Activated naive CD8-positive, alpha-beta T cell (primary cell): Measurements from ENCODE around the gene ANKFY1.
"Not testable (repeated sequence)": the region's sequence is repeated elsewhere in the genome, so short reads cannot be mapped to it uniquely, and the experiment has no call there.

Experiments
- H3K27ac Mint-ChIP-seq: one replicate; pipeline ENCODE4 v1.8.0; 2021; ENCODE audit warnings: mixed read lengths
- H3K27me3 Mint-ChIP-seq: one replicate; pipeline ENCODE4 v1.8.0; 2021; ENCODE audit warnings: mixed read lengths
- H3K36me3 Mint-ChIP-seq: one replicate; pipeline ENCODE4 v1.8.0; 2021; ENCODE audit warnings: mixed read lengths
- H3K4me1 Mint-ChIP-seq: one replicate; pipeline ENCODE4 v1.8.0; 2021; ENCODE audit warnings: low read depth, mixed read lengths
- H3K4me3 Mint-ChIP-seq: one replicate; pipeline ENCODE4 v1.8.0; 2021; ENCODE audit warnings: mild to moderate bottlenecking, mixed read lengths
- H3K9me3 Mint-ChIP-seq: one replicate; pipeline ENCODE4 v1.8.0; 2021; ENCODE audit warnings: low read depth, mixed read lengths

The ANKFY1 gene

GRCh38 chr17:4152471-4152870, 111.3 kb downstream of the ANKFY1 start:
- no peak overlapping the region for H3K27ac Mint-ChIP-seq
- H3K4me3 Mint-ChIP-seq: no peak overlapping the region
- H3K27me3 Mint-ChIP-seq: no peaks in the 10 kb centered on the region
- H3K9me3 Mint-ChIP-seq: no peaks in the 10 kb centered on the region
- peaks cover 11% of the 10 kb centered on the region for H3K36me3 Mint-ChIP-seq
- no peaks in the 10 kb centered on the region for H3K4me1 Mint-ChIP-seq

- Mint-ChIP-seq H3K4me3 (no peak overlapping the region), H3K27ac (no peak overlapping the region), H3K4me1 (peaks cover 4% of the 10 kb centered on the region), H3K9me3 (no peaks in the 10 kb centered on the region), H3K27me3 (no peaks in the 10 kb centered on the region), H3K36me3 (peaks cover 11% of the 10 kb centered on the region)
Measured at GRCh38 chr17:4150096-4150495, 113.7 kb downstream of the ANKFY1 start.

GRCh38 chr17:4148611-4149308, 115.0 kb downstream of the ANKFY1 start:
- no peaks in the 10 kb centered on the region for H3K9me3 Mint-ChIP-seq
- no peak overlapping the region for H3K4me3 Mint-ChIP-seq
- no peak overlapping the region for H3K27ac Mint-ChIP-seq
- no peaks in the 10 kb centered on the region for H3K27me3 Mint-ChIP-seq
- H3K36me3 Mint-ChIP-seq: peaks cover 11% of the 10 kb centered on the region
- H3K4me1 Mint-ChIP-seq: peaks cover 11% of the 10 kb centered on the region

- H3K36me3 Mint-ChIP-seq: peaks cover 4% of the 10 kb centered on the region
- peaks cover 11% of the 10 kb centered on the region for H3K4me1 Mint-ChIP-seq
- no peak overlapping the region for H3K27ac Mint-ChIP-seq
- H3K4me3 Mint-ChIP-seq: no peak overlapping the region
- H3K9me3 Mint-ChIP-seq: no peaks in the 10 kb centered on the region
- no peaks in the 10 kb centered on the region for H3K27me3 Mint-ChIP-seq
Measured at GRCh38 chr17:4147751-4148310, 115.9 kb downstream of the ANKFY1 start.

GRCh38 chr17:4146641-4147040, 117.1 kb downstream of the ANKFY1 start:
- Mint-ChIP-seq H3K27ac (peak overlapping the region; percentile 41), H3K9me3 (no peaks in the 10 kb centered on the region), H3K36me3 (peaks cover 4% of the 10 kb centered on the region), H3K27me3 (no peaks in the 10 kb centered on the region), H3K4me3 (no peak overlapping the region), H3K4me1 (peaks cover 16% of the 10 kb centered on the region)

- H3K4me3 Mint-ChIP-seq: peak overlapping the region; percentile 99
- no peaks in the 10 kb centered on the region for H3K36me3 Mint-ChIP-seq
- H3K27ac Mint-ChIP-seq: peak overlapping the region; percentile 99
- no peaks in the 10 kb centered on the region for H3K27me3 Mint-ChIP-seq
- peaks cover 39% of the 10 kb centered on the region for H3K4me1 Mint-ChIP-seq
- H3K9me3 Mint-ChIP-seq: no peaks in the 10 kb centered on the region
Measured at GRCh38 chr17:4144422-4144747, 119.4 kb downstream of the ANKFY1 start.

- Mint-ChIP-seq H3K9me3 (no peaks in the 10 kb centered on the region), H3K27me3 (no peaks in the 10 kb centered on the region), H3K4me1 (peaks cover 45% of the 10 kb centered on the region), H3K36me3 (no peaks in the 10 kb centered on the region), H3K27ac (peak overlapping the region; percentile 99), H3K4me3 (peak overlapping the region; percentile 99)
Measured at GRCh38 chr17:4143563-4144421, 120.0 kb downstream of the ANKFY1 start.

GRCh38 chr17:4142107-4142900, 121.5 kb downstream of the ANKFY1 start:
- Mint-ChIP-seq H3K36me3 (no peaks in the 10 kb centered on the region), H3K9me3 (no peaks in the 10 kb centered on the region), H3K4me1 (peaks cover 58% of the 10 kb centered on the region), H3K4me3 (peak overlapping the region; percentile 99), H3K27me3 (no peaks in the 10 kb centered on the region), H3K27ac (peak overlapping the region; percentile 77)

- Mint-ChIP-seq H3K36me3 (no peaks in the 10 kb centered on the region), H3K9me3 (no peaks in the 10 kb centered on the region), H3K27me3 (no peaks in the 10 kb centered on the region), H3K4me3 (peak overlapping the region; percentile 68), H3K27ac (peak overlapping the region; percentile 55), H3K4me1 (peaks cover 68% of the 10 kb centered on the region)
Measured at GRCh38 chr17:4140125-4140524, 123.7 kb downstream of the ANKFY1 start.

GRCh38 chr17:4138906-4139526, 124.8 kb downstream of the ANKFY1 start:
- Mint-ChIP-seq H3K4me3 (peak overlapping the region; percentile 59), H3K4me1 (peaks cover 69% of the 10 kb centered on the region), H3K27ac (peak overlapping the region; percentile 34)
- not testable (repeated sequence) for H3K9me3 Mint-ChIP-seq, H3K27me3 Mint-ChIP-seq, H3K36me3 Mint-ChIP-seq

GRCh38 chr17:4136373-4136772, 127.4 kb downstream of the ANKFY1 start:
- Mint-ChIP-seq H3K4me1 (peaks cover 68% of the 10 kb centered on the region), H3K27ac (no peak overlapping the region)

GRCh38 chr17:4135489-4135888, 128.3 kb downstream of the ANKFY1 start:
- H3K9me3 Mint-ChIP-seq: no peaks in the 10 kb centered on the region
- peaks cover 1% of the 10 kb centered on the region for H3K36me3 Mint-ChIP-seq
- H3K27ac Mint-ChIP-seq: peak overlapping the region; percentile 75
- peaks cover 67% of the 10 kb centered on the region for H3K4me1 Mint-ChIP-seq
- no peaks in the 10 kb centered on the region for H3K27me3 Mint-ChIP-seq
- H3K4me3 Mint-ChIP-seq: no peak overlapping the region

More at GRCh38 chr17:4136373-4136772, 127.4 kb downstream of the ANKFY1 start:
- Mint-ChIP-seq H3K9me3 (no peaks in the 10 kb centered on the region), H3K4me3 (no peak overlapping the region), H3K27me3 (no peaks in the 10 kb centered on the region), H3K36me3 (no peaks in the 10 kb centered on the region)

GRCh38 chr17:4134721-4135120, 129.1 kb downstream of the ANKFY1 start:
- Mint-ChIP-seq H3K4me3 (no peak overlapping the region), H3K27ac (peak overlapping the region; percentile 3), H3K4me1 (peaks cover 61% of the 10 kb centered on the region), H3K9me3 (no peaks in the 10 kb centered on the region), H3K36me3 (peaks cover 4% of the 10 kb centered on the region), H3K27me3 (no peaks in the 10 kb centered on the region)

- Mint-ChIP-seq H3K4me3 (no peak overlapping the region), H3K36me3 (peaks cover 7% of the 10 kb centered on the region), H3K27ac (peak overlapping the region; percentile 52), H3K27me3 (no peaks in the 10 kb centered on the region), H3K4me1 (peaks cover 45% of the 10 kb centered on the region), H3K9me3 (no peaks in the 10 kb centered on the region)
Measured at GRCh38 chr17:4130715-4131114, 133.1 kb downstream of the ANKFY1 start.
